Stimulated activated CD4-positive, alpha-beta T cell treated with anti-CD3 and anti-CD28 coated beads, Interleukin-2, amount 100 ng/mL, for 24 hours (primary cell): ENCODE data around the gene C4orf46.
"Not testable (repeated sequence)": the region's sequence is repeated elsewhere in the genome, so short reads cannot be mapped to it uniquely, and the experiment has no call there.

Experiments used
- DNase-seq, 2 donors: peaks; one replicate each; pipeline ENCODE4 v3.0.0-alpha.2; 2020

The C4orf46 gene

GRCh38 chr4:158671665-158671914, at the start of gene C4orf46:
TSS of gene C4orf46 (minus strand) at chr4:158671887. CDS start at chr4:158671801, 86 bp downstream.
- DNase-seq: no peak

- DNase-seq: no peak
Measured at GRCh38 chr4:158715802-158716201, 44.1 kb upstream of the C4orf46 start.

GRCh38 chr4:158714937-158715336, 43.2 kb upstream of the C4orf46 start:
- DNase-seq: no peak

DNA sequence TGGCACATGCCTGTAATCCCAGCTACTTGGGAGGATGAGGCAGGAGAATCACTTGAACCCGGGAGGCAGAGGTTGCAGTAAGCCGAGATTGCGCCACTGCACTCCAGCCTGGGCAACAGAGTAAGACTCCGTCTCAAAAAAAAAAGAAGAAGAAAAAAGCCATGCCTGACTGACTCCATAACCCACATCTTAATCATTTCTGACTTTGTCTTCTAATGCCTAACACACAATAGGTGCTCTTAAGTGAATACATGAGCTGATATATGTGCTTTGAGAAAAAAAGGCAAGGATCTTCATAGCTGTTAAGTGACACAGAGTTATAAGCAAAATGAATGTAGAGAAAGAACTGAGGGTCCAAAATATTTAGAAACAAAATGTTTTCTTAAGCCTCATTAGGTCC, 40.9 kb upstream of the C4orf46 start:
- DNase-seq: not testable (repeated sequence)

- DNase-seq: no peak
Measured at GRCh38 chr4:158710814-158711213, 39.1 kb upstream of the C4orf46 start.

GRCh38 chr4:158704274-158704673, 32.6 kb upstream of the C4orf46 start:
- no peak for DNase-seq

- DNase-seq: no peak
Measured at GRCh38 chr4:158688813-158689212, 17.1 kb upstream of the C4orf46 start.

GRCh38 chr4:158682066-158682465, 10.4 kb upstream of the C4orf46 start:
- DNase-seq: no peak

GRCh38 chr4:158681629-158682028, 9.9 kb upstream of the C4orf46 start:
- no peak for DNase-seq

DNA sequence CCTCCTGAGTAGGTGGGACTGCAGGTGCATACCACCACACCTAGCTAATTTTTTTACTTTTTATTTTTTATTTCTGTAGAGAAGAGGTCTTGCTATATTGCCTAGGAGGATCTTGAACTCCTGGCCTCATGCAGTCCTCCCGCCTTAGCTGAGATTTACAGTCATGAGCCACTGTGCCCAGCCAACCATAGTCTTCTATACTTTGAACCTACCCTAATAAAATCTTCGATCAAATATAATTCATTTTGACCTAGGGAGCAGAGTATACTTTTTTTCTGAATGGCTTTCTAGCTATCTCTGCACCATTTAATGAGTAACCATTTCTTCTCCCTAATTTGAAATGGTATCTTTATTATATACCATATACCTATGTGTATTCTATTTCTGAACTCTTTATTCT, 7.1 kb upstream of the C4orf46 start:
- no peak for DNase-seq

DNA sequence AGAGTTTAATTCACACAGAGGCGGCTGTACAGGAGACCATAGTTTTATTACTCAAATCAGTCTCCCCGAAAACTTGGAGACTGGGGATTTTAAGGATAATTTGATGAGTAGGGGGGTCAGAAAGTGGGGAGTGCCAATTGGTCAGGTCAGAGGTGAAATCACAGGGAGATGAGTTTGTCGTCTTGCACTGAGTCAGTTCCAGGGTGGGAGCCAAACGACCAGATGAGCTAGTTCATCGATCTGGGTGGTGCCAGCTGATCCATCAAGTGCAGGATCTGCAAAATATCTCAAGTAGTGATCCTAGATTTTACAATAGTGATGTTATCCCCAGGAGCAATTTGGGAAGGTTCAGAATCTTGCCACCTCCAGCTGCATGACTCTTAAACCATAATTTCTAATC, 4.4 kb upstream of the C4orf46 start:
- no peak for DNase-seq

GRCh38 chr4:158673633-158674032, 1.9 kb upstream of the C4orf46 start:
- no peak for DNase-seq

GRCh38 chr4:158671915-158672806, 474 bp upstream of the C4orf46 start, which contains the start of gene ETFDH:
TSS of gene ETFDH (plus strand) at chr4:158672296. CDS start at chr4:158672457, 161 bp downstream.
- peak; percentile 96 to 98 for DNase-seq

GRCh38 chr4:158670975-158671664, 567 bp downstream of the C4orf46 start:
- peak; percentile 64 to 68 for DNase-seq

- DNase-seq: no peak
Measured at GRCh38 chr4:158669310-158669709, 2.4 kb downstream of the C4orf46 start.

DNA sequence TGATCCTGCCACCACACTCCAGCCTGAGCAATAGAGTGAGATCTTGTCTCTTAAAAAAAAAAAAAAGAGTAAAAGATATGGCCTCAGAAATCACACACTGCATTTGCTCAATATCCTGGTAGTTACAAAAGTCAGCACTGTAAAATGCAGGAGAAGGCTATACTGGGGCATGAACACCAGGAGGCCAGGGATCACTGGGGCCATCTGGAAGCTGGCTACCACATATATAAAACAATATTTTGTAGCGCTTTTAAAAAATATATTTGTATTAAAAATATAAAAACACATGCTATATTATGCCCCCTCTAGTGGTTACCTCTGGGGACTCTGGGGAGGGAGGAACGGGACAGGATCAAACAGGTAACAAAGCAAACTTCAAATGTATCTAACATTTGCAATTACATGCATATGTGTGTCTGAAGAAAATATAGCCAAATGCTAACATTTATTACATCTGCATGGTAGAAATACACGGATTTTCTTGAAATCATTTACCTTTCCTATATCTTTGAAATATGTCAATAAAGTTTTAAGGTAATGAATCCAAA, 4.0 kb downstream of the C4orf46 start:
- peak; percentile 28 to 29 for DNase-seq

- no peak for DNase-seq
Measured at GRCh38 chr4:158666892-158667291, 4.8 kb downstream of the C4orf46 start.

DNA sequence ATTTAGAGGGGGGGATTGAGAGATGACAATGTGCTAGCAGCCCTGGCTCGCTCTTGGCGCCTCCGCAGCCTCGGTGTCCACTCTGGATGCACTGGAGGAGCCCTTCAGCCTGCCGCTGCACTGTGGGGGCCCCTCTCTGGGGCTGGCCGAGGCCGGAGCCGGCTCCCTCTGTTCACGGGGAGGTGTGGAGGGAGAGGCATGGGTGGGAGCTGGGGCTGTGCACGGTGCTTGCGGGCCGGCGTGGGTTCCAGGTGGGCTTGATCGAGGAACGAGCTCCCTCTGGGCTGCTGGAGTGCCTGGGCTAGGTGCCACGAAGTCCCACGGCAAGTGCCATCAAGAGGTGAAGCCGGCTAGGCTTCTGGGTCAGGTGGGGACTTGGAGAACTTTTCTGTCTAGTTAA, 6.9 kb downstream of the C4orf46 start:
- no peak for DNase-seq

DNA sequence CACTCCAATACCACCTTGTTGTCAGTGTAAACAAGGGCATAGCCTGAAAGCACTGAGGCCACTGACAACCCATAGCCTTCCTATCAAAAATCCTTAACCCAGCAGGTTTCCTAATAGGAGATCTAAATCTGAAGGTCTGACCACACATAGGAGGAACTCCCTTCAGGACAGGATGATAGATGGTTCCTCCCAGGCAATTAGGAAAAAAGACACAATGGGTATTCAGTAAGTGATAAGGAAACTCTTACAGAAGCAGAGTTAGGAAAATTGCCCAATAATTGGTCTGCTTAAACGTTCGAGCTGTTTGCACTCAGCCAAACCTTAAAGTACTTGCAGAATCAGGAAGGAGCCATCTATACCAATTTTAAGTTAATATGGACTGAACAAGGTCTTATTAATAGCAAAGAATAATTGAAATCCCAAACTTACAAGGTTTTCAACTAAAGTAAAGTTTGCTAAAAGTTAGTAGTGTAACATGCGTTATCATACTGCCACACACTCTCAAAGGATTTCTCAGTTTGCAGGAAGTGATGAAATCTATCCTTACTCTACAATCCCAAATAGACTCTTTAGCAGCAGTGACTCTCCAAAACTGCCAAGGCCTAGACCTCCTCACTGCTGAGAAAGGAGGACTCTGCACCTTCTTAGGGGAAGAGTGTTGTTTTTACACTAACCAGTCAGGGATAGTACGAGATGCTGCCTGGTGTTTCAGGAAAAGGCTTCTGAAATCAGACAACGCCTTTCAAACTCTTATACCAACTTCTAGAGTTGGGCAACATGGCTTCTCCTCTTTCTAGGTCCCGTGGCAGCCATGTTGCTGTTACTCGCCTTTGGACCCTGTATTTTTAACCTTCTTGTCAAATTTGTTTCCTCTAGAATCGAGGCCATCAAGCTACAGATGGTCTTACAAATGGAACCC, 7.7 kb downstream of the C4orf46 start:
- not testable (repeated sequence) for DNase-seq

DNA sequence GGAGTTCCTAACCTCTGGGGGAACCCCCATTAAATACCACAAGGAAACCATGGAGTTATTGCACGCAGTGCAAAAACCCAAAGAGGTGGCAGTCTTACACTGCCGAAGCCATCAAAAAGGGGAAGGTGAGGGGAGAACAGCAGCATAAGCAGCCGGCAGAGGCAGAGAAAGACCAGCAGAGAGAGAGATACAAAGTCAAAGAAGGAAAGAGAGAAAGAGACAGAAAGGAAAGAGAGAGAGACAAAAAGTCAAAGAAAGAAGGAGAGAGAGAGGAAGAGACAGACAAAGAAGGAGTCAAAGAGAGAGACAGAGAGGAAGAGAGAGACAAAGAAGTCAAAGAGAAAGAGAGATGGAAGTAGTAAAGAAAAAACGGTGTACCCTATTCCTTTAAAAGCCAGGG, 8.4 kb downstream of the C4orf46 start:
- DNase-seq: not testable (repeated sequence)

DNA sequence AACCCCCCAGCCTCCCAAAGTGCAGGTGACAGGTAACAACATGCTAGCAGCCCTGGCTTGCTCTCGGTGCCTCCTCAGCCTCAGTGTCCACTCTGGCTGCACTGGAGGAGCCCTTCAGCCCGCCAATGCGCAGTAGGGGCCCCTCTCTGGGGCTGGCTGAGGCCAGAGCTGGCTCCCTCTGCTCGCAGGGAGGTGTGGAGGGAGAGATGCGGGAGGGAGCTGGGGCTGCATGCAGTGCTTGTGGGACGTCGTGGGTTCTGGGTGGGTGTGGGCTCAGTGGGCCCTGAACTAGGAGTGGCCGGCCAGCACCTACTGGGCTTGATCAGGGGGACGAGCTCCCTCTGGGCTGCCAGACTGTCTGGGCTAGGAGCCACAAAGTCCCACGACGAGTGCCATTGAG, 14.4 kb downstream of the C4orf46 start:
- no peak for DNase-seq

GRCh38 chr4:158656439-158656838, 15.2 kb downstream of the C4orf46 start:
- no peak for DNase-seq

DNA sequence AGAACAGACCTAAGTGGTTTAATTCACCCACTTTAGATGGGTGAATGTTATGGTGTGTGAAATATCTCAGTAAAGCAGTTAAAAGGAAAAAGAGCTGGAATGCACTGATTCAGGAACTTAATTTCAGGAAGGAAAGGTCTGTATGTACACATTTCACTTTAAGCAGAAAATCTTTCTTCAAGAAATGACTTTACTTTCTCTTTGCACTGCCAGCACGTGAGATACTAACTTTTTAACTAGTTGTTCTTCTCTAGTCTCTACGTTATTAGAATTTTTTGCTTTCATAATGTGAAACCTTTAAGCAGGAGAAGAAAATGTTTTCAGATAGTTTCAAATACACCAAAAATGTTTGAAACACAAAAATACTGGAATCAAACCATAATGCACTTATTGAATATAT, 18.8 kb downstream of the C4orf46 start:
- DNase-seq: no peak
